Pancreas (tissue), 10 donors: ENCODE data around the gene FBXO15. TPM values are rescaled to one million over a fixed set of nuclear protein-coding genes. Genes with fewer than 3 reads are reported as not detected.

ENCODE experiments used
- ATAC-seq, 4 donors: fragments of 200-7000 bp; cut with Tn5 transposase; one replicate each; pipeline versions ENCODE4 v1.8.0 to v1.9.1; 2020; ENCODE audit warnings: mild to moderate bottlenecking in 4 of 4, moderate library complexity in 4 of 4
- DNase-seq, 6 donors: peaks; one replicate each; pipeline ENCODE4 v3.0.0-alpha.2; 2020
- FAIRE-seq: peaks from 2 replicates; lab custom pipeline; 2012; peaks lifted over from hg19 to GRCh38; lab: Jason Lieb, UNC
- H3K27ac ChIP-seq, 4 donors: fragments of 200-600 bp; sonication (generic); 1 replicate in 3 of 4; 2 replicates in 1 of 4; pipeline versions ENCODE4 v1.5.0 to v1.8.0; 2020
- H3K27me3 ChIP-seq, 4 donors: fragments of 200-600 bp; one replicate each; pipeline ENCODE4 v1.8.0; 2021
- H3K36me3 ChIP-seq, 3 donors: fragments of 200-600 bp; sonication (generic) in 1 of 3; one replicate each; pipeline versions ENCODE4 v1.5.0 to v1.8.0; 2020 to 2021
- H3K4me1 ChIP-seq, 3 donors: fragments of 200-600 bp; one replicate each; pipeline ENCODE4 v1.8.0; 2021
- H3K4me3 ChIP-seq, 4 donors: fragments of 200-600 bp; sonication (generic) in 2 of 4; one replicate each; pipeline versions ENCODE4 v1.5.0 to v1.8.0; 2020 to 2021
- H3K9me3 ChIP-seq, 4 donors: fragments of 200-600 bp; one replicate each; pipeline ENCODE4 v1.8.0; 2021
- WGBS, 2 donors: extraction: QIAGEN DNeasy Blood & Tissue Kit; methylation state at CpG; one replicate each; pipeline ENCODE4 v1.1.7; 2013; 5-methylcytosine and 5-hydroxymethylcytosine counted together
- intact Hi-C, 3 donors: fragments of 100-400 bp; cut with DNase I; formaldehyde crosslinking; loops; one replicate each; pipeline versions ENCODE4 v1.11.1 to v1.14.2; 2022
- polyA plus RNA-seq, 2 donors: library from polyadenylated mRNA; stranded (reverse); fragments of 200-250 nt; gene quantifications; one replicate each; pipeline ENCODE4 v1.2.3, GENCODE V29; 2013
- total RNA-seq, 6 donors: library from RNA; stranded (reverse); fragmentation: NEBNext Ultra II Directional in 4 of 6; extraction: Animal tissue kit (Norgen Biotek cat#: 25700) in 4 of 6; gene quantifications; one replicate each; pipeline versions ENCODE4 v1.2.1 to v1.2.4, GENCODE V29; 2021 to 2023
- TF ChIP-seq, protein P1 (sequence below), 4 donors: fragments of 200-600 bp; sonication (generic) in 3 of 4; IDR thresholded peaks; one replicate each; pipeline versions ENCODE4 v1.5.0 to v1.8.0; 2021; ENCODE audit warnings: antibody characterized with exemption in 4 of 4
- donor health status: healthy with polysubstance abuse.
- donor health status: DM: no; HTN: no; CAD: no; lungs with moderate emphysema.
- donor health status: DM: no; HTN: no; CAD: no.
- donor health status: control.
- donor health status: control.
- donor health status: Bipolar disorder and iron deficiency.
- donor health status: DM: yes; HTN: yes; CAD: no.
- donor health status: DM: no; HTN: no; CAD: no.
- donor health status: DM: no; HTN: no; CAD: no.
- donor health status: DM: yes; HTN: yes; CAD: no.

The FBXO15 gene
- total and polyA plus RNA-seq, 8 donors, result 0.37 to 7.1 (median 0.89) TPM

GRCh38 chr18:74142252-74142651 is 5.4 kb downstream of the FBXO15 start:
- TF ChIP-seq, protein P1, sequence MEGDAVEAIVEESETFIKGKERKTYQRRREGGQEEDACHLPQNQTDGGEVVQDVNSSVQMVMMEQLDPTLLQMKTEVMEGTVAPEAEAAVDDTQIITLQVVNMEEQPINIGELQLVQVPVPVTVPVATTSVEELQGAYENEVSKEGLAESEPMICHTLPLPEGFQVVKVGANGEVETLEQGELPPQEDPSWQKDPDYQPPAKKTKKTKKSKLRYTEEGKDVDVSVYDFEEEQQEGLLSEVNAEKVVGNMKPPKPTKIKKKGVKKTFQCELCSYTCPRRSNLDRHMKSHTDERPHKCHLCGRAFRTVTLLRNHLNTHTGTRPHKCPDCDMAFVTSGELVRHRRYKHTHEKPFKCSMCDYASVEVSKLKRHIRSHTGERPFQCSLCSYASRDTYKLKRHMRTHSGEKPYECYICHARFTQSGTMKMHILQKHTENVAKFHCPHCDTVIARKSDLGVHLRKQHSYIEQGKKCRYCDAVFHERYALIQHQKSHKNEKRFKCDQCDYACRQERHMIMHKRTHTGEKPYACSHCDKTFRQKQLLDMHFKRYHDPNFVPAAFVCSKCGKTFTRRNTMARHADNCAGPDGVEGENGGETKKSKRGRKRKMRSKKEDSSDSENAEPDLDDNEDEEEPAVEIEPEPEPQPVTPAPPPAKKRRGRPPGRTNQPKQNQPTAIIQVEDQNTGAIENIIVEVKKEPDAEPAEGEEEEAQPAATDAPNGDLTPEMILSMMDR (IDR thresholded peaks at IDR 0.05), result no peak
- FAIRE-seq, result no peak

DNA sequence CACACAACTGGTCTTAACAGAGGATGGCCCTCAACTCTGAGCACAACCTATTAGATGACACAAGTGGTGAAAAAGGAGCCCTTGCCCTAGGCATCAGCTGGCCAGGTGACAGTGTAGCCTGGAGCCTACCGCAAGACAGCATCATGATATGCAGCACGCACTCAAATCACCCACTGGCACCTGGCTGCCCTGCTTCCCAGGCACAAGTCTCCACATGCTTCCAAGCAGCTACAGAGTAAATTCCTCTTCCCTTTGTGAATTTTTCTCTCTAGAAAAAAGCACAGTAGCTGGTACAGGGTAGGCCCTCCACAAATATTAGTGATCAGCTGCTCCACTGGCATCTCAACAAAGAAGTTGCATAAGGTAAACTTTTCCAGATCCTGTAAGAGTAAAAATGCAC is 6.0 kb downstream of the FBXO15 start:
- no peak for ATAC-seq
- no peak for DNase-seq
- Histone ChIP-seq H3K36me3 (no peaks in the 10 kb centered on the region), H3K27me3 (no peaks in the 10 kb centered on the region), H3K27ac (no peak overlapping the region), H3K4me3 (no peak overlapping the region), H3K4me1 (no peaks in the 10 kb centered on the region), H3K9me3 (no peaks in the 10 kb centered on the region)
- intact Hi-C loops, result no loop called here
- WGBS, 2 donors, result 85 to 87% methylated on average over 2 of the region's 2 CpGs
- TF ChIP-seq, protein P1 (IDR thresholded peaks at IDR 0.05), result no peak
- FAIRE-seq, result no peak

More at GRCh38 chr18:74142252-74142651, 5.4 kb downstream of the FBXO15 start:
- H3K27ac ChIP-seq, result no peak overlapping the region
- no peak for DNase-seq
- H3K27me3 ChIP-seq, result no peaks in the 10 kb centered on the region
- WGBS, 2 donors, result 42 to 73% methylated on average over 2 of the region's 2 CpGs
- no peaks in the 10 kb centered on the region for H3K36me3 ChIP-seq
- no peaks in the 10 kb centered on the region for H3K4me1 ChIP-seq
- intact Hi-C loops, result no loop called here
- H3K9me3 ChIP-seq, result no peaks in the 10 kb centered on the region
- no peak overlapping the region for H3K4me3 ChIP-seq
- ATAC-seq, result no peak

GRCh38 chr18:74140582-74140981 is 7.1 kb downstream of the FBXO15 start:
- FAIRE-seq, result no peak
- H3K9me3 ChIP-seq, result no peaks in the 10 kb centered on the region
- H3K4me1 ChIP-seq, result no peaks in the 10 kb centered on the region
- no peaks in the 10 kb centered on the region for H3K36me3 ChIP-seq
- no peak overlapping the region for H3K4me3 ChIP-seq
- no peak for ATAC-seq
- H3K27me3 ChIP-seq, result no peaks in the 10 kb centered on the region
- 56 to 78% methylated on average over 1 of the region's 1 CpG for WGBS, 2 donors
- intact Hi-C loops, result no loop called here
- no peak overlapping the region for H3K27ac ChIP-seq
- TF ChIP-seq, protein P1 (IDR thresholded peaks at IDR 0.05), result no peak
- no peak for DNase-seq

- intact Hi-C loops, result no loop called here
- whole genome bisulfite sequencing, 2 donors, result 51 to 60% methylated on average over 3 of the region's 3 CpGs
- TF ChIP-seq, protein P1 (IDR thresholded peaks at IDR 0.05), result no peak
- Histone ChIP-seq H3K9me3 (no peaks in the 10 kb centered on the region), H3K36me3 (no peaks in the 10 kb centered on the region), H3K27ac (no peak overlapping the region), H3K27me3 (no peaks in the 10 kb centered on the region), H3K4me1 (no peaks in the 10 kb centered on the region), H3K4me3 (no peak overlapping the region)
- FAIRE-seq (no peak), ATAC-seq (no peak), DNase-seq (no peak)
These were observed 7.7 kb downstream of the FBXO15 start for GRCh38 chr18:74139888-74140287.

GRCh38 chr18:74139411-74139810 is 8.2 kb downstream of the FBXO15 start:
- no peaks in the 10 kb centered on the region for H3K36me3 ChIP-seq
- no peak overlapping the region for H3K4me3 ChIP-seq
- FAIRE-seq (no peak), ATAC-seq (no peak), DNase-seq (no peak)
- no peaks in the 10 kb centered on the region for H3K27me3 ChIP-seq
- no peak overlapping the region for H3K27ac ChIP-seq
- 72 to 74% methylated on average over 2 of the region's 2 CpGs for WGBS, 2 donors
- H3K9me3 ChIP-seq, result no peaks in the 10 kb centered on the region
- intact Hi-C loops, result no loop called here
- TF ChIP-seq, protein P1 (IDR thresholded peaks at IDR 0.05), result no peak
- H3K4me1 ChIP-seq, result no peaks in the 10 kb centered on the region
